ENCODE data around the gene CASP2. TPM values are rescaled to one million over a fixed set of nuclear protein-coding genes. Genes with fewer than 3 reads are reported as not detected.

Gene CASP2
- total and polyA plus RNA-seq, 2 of the 13 experiments (the other 11 are each of a cell fraction or from before 2014, with no cell fraction given), result 10.2 to 13.7 TPM

- TF ChIP-seq RERE (CRISPR knock-in tag; IDR thresholded peaks at IDR 0.05; ENCODE audit: low read depth) (no peak), CREB1 (IDR thresholded peaks at IDR 0.05) (0 out of 2 replicates have a peak, but pooled peaks have one; percentile 3), CREB1 (CRISPR knock-in tag; IDR thresholded peaks at IDR 0.05) (no peak), PRDM4 (CRISPR knock-in tag; IDR thresholded peaks at IDR 0.05; ENCODE audit: borderline replicate concordance) (0 out of 2 replicates have a peak, but pooled peaks have one; percentile 49), GMEB1 (CRISPR knock-in tag; IDR thresholded peaks at IDR 0.05; ENCODE audit: borderline replicate concordance) (peak; percentile 77; the same call in 1 of the 2 replicates), BRD4 (CRISPR knock-in tag; IDR thresholded peaks at IDR 0.05) (peak; percentile 74; the same call in 1 of the 2 replicates), MEIS1 (CRISPR knock-in tag; IDR thresholded peaks at IDR 0.05; ENCODE audit: borderline replicate concordance) (peak; percentile 41; the same call in 1 of the 2 replicates), DRAP1 (CRISPR knock-in tag; IDR thresholded peaks at IDR 0.05) (peak; percentile 75), GATAD1 (CRISPR knock-in tag; IDR thresholded peaks at IDR 0.05) (peak; percentile 77), ZUFSP (CRISPR knock-in tag; IDR thresholded peaks at IDR 0.05; ENCODE audit: borderline replicate concordance) (no peak), IKZF1 (IDR thresholded peaks at IDR 0.05) (no peak), YEATS4 (CRISPR knock-in tag; IDR thresholded peaks at IDR 0.05; ENCODE audit: borderline replicate concordance) (peak; percentile 67; the same call in 1 of the 2 replicates), SIN3A (IDR thresholded peaks at IDR 0.05; ENCODE audit: borderline replicate concordance, low read depth, low read length) (peak; percentile 61; the same call in 1 of the 2 replicates), IRF9 (CRISPR knock-in tag; IDR thresholded peaks at IDR 0.05; ENCODE audit: borderline replicate concordance) (peak; percentile 56; the same call in 1 of the 2 replicates)
These were observed at the start of gene CASP2 (continued) for GRCh38 chr7:143287935-143288826.
